Stimulated activated CD4-positive, alpha-beta T cell treated with anti-CD3 and anti-CD28 coated beads, Interleukin-1b, Interleukin-23, amount 100 ng/mL, for 24 hours (primary cell): Measurements from ENCODE around the gene TGIF1.
"Not testable (repeated sequence)": the region's sequence is repeated elsewhere in the genome, so short reads cannot be mapped to it uniquely, and the experiment has no call there.

Source experiments
- DNase-seq, 4 experiments: peaks; one replicate each; pipeline ENCODE4 v3.0.0-alpha.2; 2020; ENCODE audit warnings: low read depth in 4 of 4, low spot score in 1 of 4

Gene TGIF1

DNA sequence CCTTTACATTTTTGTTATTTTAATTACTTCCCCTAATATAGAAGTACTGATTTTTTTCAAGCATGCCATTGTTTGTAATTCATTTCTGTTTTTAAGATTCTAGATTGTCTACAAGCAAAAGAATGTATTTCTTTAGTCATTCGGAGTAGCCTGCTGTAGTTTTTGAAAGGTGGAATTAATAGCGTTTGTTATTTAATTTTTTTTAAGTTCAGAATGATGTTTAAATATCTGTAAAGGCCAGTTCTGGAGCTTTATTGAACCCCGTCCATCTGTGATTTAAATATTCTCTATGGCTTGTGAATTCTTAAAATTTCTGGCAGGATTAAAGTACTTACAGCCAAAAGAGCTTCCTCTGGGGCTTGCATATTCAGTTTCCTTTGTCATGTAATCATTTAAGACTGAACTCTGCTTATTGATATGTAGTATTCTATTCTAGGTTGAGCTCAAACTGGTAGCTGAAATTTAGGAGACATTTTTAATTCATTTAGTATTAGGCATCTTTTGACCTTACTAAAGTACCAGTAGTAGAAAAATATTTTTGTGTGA, 5.2 kb downstream of the TGIF1 start:
- DNase-seq: no peak

DNA sequence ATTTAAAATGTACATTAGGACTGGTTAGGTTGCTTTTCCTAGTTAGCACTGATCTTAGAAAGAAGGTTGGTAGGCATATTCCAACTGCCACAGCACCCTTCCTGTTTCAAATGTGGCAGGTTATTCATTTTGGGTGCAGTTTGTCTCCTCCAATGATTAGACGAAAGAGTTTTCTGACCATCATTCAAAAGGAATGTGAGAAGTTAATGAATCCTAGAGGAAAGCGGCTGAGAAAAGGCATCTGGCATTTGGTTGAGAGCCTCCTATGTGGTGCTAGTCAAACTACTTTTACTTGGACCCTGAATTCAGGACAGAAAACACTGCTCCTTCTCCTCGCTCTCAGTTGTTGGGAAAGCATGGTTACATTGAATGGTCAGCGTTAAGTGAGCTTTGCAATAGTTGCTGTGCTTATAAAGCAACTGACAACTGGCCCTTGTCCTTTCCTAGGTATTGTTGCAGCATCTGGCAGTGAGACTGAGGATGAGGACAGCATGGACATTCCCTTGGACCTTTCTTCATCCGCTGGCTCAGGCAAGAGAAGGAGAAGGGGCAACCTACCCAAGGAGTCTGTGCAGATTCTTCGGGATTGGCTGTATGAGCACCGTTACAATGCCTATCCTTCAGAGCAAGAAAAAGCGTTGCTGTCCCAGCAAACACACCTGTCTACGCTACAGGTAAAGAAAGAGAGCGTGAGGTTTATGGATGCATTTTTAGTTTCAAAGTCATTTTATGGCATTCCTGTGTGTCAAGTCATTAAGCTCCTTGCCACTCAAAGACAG, 6.1 kb downstream of the TGIF1 start:
- no peak for DNase-seq

DNA sequence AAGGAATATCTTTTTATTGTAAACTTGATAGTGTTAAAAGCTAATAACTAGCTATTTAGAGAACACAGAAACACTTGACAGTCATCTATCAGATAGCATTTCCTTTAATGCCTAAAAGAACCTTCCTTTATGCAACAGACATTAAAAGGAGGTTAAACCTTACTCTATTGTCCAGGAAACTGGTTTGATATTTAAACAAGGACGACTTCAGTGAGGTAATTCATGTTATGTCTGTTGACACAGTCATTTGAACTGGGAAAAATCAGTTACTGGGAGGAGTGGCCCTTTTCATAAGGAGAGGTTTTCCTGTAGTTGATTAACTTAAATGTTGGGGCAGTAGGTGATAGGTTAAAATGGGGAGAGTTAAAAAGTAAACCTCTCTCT, 6.7 kb downstream of the TGIF1 start:
- no peak for DNase-seq

DNA sequence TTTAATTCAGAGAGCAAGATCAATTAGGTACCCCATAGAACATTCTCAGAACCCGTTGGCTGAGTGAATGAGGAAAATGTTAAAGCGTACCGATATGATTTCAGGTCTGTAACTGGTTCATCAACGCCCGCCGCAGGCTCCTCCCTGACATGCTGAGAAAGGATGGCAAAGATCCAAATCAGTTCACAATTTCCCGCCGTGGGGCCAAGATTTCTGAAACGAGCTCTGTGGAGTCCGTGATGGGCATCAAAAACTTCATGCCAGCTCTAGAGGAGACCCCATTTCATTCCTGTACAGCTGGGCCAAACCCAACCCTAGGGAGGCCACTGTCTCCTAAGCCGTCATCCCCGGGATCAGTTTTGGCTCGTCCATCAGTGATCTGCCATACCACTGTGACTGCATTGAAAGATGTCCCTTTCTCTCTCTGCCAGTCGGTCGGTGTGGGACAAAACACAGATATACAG, 7.3 kb downstream of the TGIF1 start:
- DNase-seq: no peak

DNA sequence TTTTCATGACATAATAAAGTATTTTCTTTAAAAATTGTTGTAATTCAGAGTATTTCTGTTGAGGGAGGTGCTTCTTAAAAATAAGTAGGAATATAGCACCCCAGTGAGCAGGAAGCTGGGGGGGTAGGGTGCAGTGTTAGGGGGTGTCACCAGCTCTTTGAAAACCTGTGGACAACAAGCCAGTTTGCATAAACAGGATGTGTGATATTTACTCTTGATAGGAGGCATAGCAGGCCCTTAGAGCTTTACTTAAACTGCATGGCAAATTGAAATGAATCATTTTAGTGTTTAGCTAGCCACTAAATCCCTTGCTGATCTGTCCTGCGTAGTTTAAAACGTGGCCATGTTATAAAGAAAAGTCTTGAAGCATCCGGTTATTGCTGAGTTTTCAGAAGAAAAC, 8.4 kb downstream of the TGIF1 start:
- DNase-seq: no peak

DNA sequence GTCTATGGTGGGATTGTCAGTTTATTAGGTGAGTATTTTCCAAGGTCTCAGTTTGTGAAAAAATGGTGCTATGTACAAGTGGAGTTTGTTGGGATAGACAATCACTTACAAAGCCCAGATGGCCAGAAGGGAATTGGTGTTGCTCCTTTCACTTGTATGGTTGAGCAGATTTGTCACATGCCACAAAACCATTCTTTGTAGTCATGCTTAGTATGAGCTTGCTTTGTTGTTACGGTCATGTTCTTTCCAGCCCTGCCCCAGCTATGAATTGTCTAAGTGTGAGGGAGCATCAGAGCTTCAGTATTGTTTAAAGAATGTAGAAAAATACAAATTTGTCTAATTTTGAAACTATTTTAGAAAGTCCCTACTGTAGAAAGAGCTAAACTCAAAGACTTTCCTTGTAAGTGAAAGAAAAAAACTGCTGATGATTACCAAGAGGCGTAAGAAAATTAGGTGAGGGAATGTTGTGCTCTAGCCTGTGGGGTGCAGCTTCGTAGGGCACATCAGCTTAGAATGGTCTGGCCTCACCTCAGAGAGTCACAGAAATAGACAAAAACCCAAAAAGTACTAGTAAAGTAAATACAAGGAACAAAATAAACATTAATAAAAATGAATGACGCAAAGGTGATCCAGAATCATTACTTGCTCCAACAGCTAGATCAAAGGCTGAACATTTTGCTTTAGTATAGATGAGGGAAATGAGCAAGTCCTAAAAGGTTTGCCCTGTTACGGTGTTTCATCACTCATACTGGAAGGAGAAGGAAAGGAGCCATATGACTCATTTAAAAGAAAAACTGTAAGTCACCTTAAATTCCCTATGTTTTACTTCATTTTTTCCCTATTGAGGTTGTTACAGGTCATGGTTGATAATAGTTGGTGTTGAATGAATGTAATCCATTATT, 9.2 kb downstream of the TGIF1 start:
- no peak for DNase-seq

DNA sequence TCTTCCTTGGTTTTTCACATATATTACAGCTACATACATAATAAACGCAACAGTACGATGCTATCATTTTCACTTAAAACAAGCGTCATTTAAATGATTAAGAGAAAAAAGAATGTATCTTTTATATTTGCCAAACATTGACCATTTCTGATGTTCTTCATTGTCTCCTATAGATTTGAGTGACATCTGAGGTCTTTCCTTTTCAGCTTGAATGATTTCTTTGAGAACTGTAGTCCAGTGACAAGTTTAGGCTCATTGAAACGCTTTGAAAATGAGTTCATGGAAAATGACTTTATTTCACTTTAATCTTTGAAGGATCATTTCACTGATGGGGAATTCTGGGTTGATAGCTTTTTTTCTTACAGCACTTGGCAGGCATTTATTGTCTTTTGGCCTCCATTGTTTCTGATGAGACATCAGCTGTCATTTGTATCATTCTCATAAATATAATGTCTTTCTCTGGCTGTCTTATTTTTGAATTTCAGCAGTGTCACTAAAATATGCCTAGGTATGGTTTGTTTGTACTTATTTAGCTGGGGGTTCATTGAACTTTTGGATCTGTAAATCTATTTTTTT, 10.9 kb downstream of the TGIF1 start:
- DNase-seq: no peak

DNA sequence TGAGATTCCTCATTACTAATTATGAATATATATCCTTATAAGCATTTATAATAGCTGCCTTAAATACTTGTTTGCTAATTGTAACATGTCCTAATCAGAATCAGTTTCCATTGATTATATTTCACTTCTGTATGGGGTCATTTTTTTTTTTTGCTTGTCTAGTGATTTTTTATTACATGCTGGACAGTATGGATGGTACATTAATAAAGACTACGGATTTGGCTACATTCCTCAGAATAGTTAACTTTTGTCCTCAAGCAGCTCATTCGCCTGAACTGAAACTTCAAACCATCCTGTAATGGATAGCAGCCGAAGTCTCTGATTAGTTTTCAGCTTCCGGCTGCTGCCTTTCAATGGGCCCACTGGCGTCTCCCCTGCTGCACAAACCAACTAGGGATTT, 11.7 kb downstream of the TGIF1 start:
- no peak for DNase-seq

DNA sequence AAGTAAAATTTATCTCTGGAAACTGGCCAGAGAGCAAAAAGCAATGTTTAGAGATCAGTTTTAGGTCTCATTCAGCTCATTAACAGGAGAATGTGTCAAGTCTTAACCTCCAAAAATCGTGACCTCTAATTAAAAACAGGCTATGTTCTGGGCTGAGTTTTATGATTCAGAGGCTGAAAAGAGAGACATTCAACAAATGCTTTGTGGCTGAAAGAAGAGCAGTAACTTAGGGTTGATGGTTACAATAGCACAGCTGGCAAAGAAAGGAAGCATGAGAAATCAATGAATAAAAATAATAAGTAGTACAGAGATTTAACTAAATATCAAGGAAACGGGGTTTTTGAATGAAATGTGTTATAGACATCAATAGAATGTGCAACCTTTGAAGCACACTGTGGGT, 13.1 kb downstream of the TGIF1 start:
- no peak for DNase-seq

DNA sequence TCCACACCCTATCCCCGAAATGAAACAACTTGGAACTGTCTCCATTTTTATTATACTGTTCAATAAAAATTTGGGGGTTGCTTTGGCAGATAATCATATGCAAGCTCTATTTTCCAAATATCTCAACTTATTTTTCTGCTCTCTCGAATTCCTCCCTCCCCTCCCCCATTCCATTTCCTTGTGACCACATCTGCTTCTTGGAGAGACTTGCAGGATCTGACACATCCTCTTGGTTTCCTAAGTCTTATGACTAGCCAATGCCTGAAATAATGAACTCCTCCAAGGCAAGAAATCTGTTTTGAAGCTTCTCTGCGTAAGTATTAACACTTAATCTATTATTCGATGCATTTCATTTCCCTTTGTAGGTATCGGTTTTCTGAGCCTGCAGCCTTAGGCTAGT, 16.1 kb downstream of the TGIF1 start:
- DNase-seq: no peak

DNA sequence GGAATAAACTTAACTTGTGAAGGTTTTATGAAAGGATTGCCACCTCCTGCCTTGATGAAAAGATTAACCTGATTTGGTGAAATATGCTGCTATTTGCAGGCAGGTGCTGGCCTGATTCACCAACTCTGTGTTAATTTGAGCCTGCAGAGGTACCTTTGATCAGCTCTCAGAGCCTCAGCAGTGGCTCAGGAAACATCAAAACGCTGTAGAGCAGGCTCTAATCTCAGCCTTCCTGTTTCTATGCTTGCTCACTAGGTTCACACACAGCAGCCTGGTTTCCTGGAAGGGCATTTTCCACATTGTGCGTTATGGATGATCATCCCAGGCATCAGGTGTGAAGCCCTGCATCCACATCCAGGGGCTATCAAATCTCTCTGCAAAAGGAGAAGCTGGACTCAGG, 16.9 kb downstream of the TGIF1 start:
- no peak for DNase-seq

DNA sequence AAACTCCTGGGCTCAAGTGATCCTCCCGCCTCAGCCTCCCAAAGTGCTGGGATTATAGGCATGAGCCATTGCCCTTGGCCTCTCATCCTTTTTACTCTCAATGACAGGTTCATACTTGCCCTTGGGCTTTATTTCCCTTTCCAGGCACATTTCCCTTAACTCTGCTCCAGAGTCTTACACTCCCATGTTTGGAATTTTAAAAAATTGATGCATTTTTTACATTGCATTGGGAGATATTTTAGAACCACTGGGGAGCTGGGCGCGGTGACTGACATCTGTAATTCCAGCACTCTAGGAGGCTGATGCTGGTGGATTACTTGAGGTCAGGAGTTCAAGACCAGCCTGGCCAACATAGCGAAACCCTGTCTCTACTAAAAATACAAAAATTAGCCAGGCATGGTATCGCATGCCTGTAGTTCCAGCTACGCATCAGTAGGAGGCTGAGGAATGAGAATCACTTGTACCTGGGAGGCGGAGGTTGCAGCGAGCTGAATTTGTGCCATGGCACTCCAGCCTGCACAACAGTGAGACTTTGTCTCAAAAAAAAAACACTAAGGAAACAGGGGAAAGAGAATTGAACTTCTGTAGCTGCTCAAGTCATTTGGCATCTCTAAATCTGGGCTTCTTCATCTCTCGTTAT, 18.2 kb downstream of the TGIF1 start:
- DNase-seq: no peak

DNA sequence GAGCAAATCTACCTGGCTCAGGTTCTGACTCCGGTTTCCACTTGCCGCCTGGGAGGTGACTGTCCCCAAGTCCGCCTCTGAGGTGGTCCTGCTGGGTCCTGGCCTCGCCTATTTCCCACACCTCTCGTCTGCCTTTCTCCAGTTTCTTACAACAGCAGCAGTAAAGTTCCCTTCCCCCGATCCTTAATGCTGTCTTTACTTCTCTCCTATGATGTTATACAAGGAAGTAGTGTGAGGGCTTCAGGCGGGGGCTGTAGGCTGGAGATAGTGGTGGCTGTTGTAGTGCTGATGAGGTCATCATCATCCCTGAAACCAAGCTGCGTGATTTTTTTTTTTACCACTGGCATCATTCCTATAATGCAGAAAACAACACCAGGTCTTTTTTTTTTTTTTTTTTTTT, 18.9 kb downstream of the TGIF1 start:
- DNase-seq: no peak

DNA sequence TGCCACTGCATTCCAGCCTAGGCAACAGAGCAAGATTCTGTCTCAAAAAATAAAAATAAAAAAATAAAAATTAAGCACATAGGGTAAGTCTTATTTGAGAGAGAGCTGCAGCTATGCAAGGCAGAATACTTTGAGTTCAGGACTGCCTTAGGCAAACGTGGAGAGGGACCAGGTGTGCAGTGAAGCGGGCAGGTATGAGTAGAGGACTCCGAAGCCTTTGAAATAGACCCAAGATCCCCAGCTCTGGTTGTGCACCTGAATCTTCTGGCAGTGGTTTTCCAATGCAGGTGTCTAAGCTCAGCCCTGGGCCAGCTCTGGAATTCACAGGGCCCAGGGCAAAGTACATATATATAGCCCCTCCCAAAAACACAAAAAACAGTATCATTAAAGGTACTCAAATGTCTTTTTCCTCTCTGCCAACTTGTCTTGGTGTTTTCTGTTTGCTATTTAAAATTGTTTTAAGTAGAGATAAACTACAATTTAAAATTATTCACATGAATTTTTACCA, 21.2 kb downstream of the TGIF1 start:
- no peak for DNase-seq

DNA sequence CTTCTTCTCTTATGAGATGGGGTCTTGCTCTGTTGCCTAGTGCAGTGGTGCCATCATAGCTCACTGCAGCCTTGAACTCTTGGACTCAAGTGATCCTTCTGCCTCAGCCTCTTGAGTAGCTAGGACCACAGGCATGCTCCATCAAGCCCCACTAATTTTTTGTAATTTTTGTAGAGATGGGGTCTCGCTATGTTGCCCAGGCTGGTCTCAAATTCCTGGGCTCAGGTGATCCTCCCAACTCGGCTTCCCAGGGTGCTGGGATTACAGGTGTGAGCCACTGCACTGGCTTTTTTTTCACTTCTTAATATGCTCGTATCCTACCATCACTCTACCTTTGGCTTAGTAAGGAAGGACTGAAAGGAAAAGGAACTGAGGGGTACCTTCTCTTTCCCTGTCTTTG, 22.1 kb downstream of the TGIF1 start:
- DNase-seq: not testable (repeated sequence)

DNA sequence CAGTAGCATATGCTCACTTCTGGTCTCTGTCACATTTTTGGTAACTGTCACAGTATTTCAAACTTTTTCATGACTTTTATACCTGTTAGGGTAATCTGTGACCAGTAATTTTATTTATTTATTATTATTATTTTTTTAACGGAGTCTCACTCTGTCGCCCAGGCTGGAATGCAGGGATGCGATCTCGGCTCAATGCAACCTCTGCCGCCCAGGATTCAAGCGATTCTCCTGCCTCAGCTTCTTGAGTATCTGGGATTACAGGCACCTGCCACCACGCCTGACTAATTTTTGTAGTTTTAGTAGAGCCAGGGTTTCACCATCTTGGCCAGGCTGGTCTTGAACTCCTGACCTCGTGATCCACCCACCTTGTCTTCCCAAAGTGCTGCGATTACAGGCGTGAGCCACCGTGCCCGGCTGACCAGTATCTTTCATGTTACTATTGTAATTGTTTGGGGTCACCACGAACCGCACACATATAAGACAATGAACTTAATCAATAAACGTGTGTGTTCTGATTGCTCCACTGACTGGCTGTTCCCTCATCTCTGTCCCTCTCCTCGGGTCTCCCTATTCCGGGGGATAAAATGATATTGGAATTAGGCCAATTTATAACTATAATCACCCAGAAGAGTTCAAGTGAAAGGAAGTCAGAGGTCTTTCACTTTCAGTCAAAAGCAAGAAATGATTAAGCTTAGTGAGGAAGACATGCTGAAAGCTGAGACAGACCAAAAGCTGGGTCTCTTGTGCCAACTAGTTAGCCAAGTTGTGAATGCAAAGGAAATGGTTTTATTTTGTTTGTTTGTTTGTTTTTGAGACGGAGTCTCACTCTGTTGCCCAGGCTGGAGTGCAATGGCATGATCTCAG, 22.9 kb downstream of the TGIF1 start:
- no peak for DNase-seq

DNA sequence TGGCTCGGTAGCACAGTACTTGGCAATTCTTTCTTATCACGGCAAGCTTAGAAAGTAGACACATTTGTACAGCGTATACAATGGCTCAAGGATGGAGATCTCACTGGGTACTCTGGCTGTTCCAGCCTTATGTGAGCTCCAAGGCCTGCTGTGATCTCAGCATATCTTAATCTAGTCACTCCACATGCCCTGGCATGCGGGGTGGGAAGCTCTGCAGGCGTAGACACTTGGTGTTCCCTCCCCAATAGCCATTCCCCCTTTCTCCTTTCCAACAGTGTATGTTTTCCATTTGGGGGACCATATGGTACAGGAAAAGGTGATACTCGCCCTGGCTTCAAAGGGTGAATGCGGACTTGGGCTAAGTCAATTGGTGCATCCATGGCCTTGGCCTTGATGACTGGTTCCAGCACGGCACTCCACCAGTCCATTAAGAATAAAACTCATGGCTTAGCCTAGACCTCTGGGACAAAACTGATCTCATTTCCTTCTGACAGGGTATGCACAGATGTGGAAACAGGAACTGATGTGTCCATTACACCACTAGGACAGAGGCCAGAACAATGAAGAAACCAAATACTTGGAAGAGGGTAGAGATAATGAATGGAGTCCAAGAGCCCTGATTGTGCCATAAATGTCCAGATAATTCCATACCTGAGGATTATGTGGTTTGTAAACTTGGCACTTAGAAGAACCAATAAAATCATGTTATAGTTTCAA, 28.4 kb downstream of the TGIF1 start:
- no peak for DNase-seq

DNA sequence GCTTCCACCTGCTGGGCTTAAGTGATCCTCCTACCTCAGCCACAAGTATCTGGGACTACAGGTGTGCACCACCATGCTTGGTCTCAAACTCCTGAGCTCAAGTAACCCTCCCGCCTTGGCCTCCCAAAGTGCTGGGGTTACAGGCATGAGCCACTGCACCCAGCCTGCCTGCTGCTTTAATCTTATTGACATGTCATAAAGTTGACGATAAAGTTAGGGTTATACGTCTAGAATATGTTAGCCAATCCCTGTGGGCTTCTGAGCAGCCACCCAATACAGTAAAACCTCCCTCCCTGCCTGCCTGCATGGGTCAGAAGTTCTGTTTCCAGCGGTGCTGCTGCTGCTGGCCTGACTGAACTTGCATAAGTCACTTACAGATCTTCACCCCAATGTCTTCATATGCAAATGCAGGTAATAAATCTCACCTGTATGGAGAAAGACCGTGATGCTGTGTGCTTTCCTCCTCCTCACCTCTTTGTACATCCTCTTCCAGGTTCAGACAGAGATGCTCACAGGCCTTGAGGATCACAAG, 30.1 kb downstream of the TGIF1 start:
- no peak for DNase-seq
